Left ventricle myocardium inferior (tissue), 1 donor: ENCODE data around the gene PAX4. TPM values are rescaled to one million over a fixed set of nuclear protein-coding genes. Genes with fewer than 3 reads are reported as not detected.

Experiments used
- DNase-seq: peaks from one replicate; pipeline ENCODE4 v3.0.0-alpha.2; 2020
- H3K27ac ChIP-seq: fragments of 200-600 bp; replicated peaks from 2 replicates; pipeline ENCODE4 v1.8.0; 2021
- H3K27me3 ChIP-seq: fragments of 200-600 bp; 2 replicates; pipeline ENCODE4 v1.8.0; 2021; ENCODE audit warnings: low read depth
- H3K36me3 ChIP-seq: fragments of 200-600 bp; 2 replicates; pipeline ENCODE4 v1.8.0; 2021
- H3K4me1 ChIP-seq: fragments of 200-600 bp; 2 replicates; pipeline ENCODE4 v1.8.0; 2021
- H3K4me3 ChIP-seq: fragments of 200-600 bp; 2 replicates; pipeline ENCODE4 v1.8.0; 2021; ENCODE audit warnings: mild to moderate bottlenecking, moderate library complexity
- H3K9me3 ChIP-seq: fragments of 200-600 bp; replicated peaks from 2 replicates; pipeline ENCODE4 v1.8.0; 2021
- intact Hi-C: fragments of 100-400 bp; cut with micrococcal nuclease; formaldehyde crosslinking; loops from one replicate; pipeline ENCODE4 v1.11.0; 2022
- total RNA-seq: library from RNA; stranded (reverse); fragmentation: NEBNext Ultra II Directional; extraction: Animal tissue kit (Norgen Biotek cat#: 25700); gene quantifications from one replicate; pipeline ENCODE4 v1.2.1, GENCODE V29; 2021
- TF ChIP-seq, protein P1 (sequence below): fragments of 200-600 bp; IDR thresholded peaks from 2 replicates; pipeline ENCODE4 v1.8.0; 2021; ENCODE audit warnings: antibody characterized with exemption, mild to moderate bottlenecking, borderline replicate concordance
- donor health status: DM: no; HTN: yes; CAD: no; lungs with severe emphysema.

The PAX4 gene
- total RNA-seq, 1 donor from 2014 or later: not detected

DNA sequence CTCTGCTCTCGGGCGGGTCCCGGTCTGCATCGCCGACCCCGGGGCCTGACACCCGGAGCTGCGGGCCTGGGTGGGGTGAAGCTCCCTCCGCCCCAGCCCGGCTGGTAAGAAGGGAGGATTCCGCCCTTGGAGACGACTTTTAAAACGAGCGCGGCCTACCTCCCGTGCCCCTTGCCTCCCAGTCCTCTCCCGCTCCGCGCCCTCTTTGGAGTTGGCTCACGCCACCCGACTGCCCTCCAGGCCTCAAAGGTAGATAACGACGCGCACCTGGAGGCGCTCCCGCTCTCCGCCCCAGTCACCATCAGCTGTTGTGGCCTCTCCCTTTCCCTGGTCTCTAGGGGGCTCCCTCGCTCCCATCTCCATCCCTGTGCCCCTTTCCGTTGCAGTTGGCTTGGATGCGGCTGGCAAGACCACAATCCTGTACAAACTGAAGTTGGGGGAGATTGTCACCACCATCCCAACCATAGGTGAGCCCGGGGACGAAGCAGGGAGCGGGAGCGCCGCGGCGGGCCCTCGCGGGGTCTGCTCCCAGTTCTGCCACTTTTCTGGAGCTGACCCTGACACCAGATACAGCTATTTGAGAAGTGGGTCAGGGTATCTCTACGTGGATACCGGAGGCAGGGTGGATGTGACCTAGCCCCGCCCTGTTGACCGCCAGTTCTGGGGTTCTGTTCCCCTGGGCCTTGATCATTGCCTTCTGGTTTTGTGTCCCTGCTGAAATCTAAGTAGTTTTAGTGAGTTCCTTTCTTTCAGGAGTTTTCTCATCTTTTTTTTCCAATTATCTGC is 29.1 kb downstream of the PAX4 start:
- peak overlapping the region; percentile 91 for H3K4me3 ChIP-seq
- TF ChIP-seq, protein P1, sequence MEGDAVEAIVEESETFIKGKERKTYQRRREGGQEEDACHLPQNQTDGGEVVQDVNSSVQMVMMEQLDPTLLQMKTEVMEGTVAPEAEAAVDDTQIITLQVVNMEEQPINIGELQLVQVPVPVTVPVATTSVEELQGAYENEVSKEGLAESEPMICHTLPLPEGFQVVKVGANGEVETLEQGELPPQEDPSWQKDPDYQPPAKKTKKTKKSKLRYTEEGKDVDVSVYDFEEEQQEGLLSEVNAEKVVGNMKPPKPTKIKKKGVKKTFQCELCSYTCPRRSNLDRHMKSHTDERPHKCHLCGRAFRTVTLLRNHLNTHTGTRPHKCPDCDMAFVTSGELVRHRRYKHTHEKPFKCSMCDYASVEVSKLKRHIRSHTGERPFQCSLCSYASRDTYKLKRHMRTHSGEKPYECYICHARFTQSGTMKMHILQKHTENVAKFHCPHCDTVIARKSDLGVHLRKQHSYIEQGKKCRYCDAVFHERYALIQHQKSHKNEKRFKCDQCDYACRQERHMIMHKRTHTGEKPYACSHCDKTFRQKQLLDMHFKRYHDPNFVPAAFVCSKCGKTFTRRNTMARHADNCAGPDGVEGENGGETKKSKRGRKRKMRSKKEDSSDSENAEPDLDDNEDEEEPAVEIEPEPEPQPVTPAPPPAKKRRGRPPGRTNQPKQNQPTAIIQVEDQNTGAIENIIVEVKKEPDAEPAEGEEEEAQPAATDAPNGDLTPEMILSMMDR: peak; percentile 40
- intact Hi-C loops: no loop called here
- no peaks in the 10 kb centered on the region for H3K9me3 ChIP-seq
- H3K4me1 ChIP-seq: peaks cover 50% of the 10 kb centered on the region
- no peaks in the 10 kb centered on the region for H3K27me3 ChIP-seq
- DNase-seq: peak; percentile 36
- peak overlapping the region; percentile 94 for H3K27ac ChIP-seq
- peaks cover 25% of the 10 kb centered on the region for H3K36me3 ChIP-seq

DNA sequence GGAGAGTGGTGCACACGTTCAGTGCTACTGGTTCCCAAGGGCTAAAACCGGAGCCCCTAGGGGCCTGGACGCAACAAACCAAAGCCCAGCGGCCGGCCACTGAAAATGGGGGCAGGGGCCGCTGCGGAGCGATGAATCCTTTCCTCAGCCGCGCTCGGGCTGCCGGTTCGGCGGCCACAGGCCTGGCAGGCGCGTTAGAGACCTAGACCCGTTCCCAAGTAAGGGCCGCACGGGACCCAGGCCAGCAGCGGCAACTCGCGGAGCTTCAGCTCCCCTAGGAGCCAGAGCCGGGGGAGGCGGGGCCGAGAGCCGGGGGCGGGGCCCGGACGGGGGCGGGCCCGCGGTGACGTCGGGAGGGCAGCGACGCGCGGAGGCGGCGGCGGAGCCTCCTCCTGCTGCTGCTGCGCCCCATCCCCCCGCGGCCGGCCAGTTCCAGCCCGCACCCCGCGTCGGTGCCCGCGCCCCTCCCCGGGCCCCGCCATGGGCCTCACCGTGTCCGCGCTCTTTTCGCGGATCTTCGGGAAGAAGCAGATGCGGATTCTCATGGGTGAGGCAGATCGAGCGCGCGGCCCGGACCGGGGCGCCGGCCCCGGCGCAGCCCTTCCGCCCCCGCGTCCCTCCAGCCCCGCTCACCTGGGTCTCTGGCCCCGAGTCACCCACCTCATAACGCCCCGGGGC is 29.8 kb downstream of the PAX4 start, which contains the start of gene ARF5:
TSS of gene ARF5 (plus strand) at position 393 of the 678 bp plus-strand sequence. CDS start at position 481, 88 bp downstream.
- Histone ChIP-seq H3K27me3 (no peaks in the 10 kb centered on the region), H3K27ac (peak within 1 kb of the TSS; percentile 94), H3K9me3 (no peaks in the 10 kb centered on the region), H3K4me1 (peaks cover 57% of the 10 kb centered on the region), H3K4me3 (peak within 1 kb of the TSS; percentile 91), H3K36me3 (peaks cover 25% of the 10 kb centered on the region)
- intact Hi-C loops: no loop called here
- TF ChIP-seq, protein P1: no peak
- peak; percentile 90 for DNase-seq

DNA sequence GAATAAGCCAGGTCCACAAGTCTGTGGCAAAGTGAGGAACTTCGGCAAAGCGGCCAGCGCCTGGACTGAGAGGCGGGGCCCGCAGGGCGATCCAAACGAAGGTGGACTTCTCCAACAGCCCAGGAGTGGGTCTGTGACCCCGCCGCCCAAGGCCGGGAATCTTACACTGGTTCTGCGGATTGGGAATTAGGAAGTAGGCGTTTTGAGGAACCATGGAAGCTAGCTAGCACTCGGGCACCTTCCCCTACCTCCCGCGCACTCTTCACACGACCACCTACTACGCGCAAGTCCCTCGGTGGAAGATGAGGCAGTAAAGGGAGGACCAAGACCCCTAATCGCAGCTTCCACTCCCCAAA is 30.3 kb downstream of the PAX4 start:
- Histone ChIP-seq H3K4me1 (peaks cover 63% of the 10 kb centered on the region), H3K27ac (peak overlapping the region; percentile 94), H3K36me3 (peaks cover 28% of the 10 kb centered on the region), H3K9me3 (no peaks in the 10 kb centered on the region), H3K4me3 (peak overlapping the region; percentile 91), H3K27me3 (no peaks in the 10 kb centered on the region)
- intact Hi-C loops: no loop called here
- DNase-seq: peak; percentile 25
- TF ChIP-seq, protein P1: no peak

DNA sequence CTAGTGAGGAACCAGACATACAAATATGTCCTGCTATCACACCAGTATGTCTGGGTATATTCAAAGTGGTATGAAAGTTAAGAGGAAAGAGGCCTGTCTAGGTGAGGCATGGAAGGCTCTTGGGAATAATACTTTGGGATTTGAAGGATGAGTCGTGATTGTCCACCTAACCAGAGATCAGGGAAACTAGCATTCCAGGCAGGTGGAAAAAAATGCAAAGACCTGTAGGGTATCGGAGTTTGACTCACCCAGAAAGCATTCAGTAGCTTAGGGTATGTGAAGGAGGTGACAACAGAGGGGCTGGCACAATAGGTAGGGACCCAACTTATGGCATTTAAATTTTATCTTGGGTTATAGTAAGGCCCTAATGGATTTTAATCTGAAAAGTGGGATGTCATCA is 31.6 kb downstream of the PAX4 start:
- Histone ChIP-seq H3K27me3 (no peaks in the 10 kb centered on the region), H3K4me1 (peaks cover 76% of the 10 kb centered on the region), H3K9me3 (no peaks in the 10 kb centered on the region), H3K4me3 (peak overlapping the region; percentile 79), H3K36me3 (peaks cover 32% of the 10 kb centered on the region), H3K27ac (peak overlapping the region; percentile 85)
- no peak for DNase-seq
- intact Hi-C loops: no loop called here
- TF ChIP-seq, protein P1: no peak

DNA sequence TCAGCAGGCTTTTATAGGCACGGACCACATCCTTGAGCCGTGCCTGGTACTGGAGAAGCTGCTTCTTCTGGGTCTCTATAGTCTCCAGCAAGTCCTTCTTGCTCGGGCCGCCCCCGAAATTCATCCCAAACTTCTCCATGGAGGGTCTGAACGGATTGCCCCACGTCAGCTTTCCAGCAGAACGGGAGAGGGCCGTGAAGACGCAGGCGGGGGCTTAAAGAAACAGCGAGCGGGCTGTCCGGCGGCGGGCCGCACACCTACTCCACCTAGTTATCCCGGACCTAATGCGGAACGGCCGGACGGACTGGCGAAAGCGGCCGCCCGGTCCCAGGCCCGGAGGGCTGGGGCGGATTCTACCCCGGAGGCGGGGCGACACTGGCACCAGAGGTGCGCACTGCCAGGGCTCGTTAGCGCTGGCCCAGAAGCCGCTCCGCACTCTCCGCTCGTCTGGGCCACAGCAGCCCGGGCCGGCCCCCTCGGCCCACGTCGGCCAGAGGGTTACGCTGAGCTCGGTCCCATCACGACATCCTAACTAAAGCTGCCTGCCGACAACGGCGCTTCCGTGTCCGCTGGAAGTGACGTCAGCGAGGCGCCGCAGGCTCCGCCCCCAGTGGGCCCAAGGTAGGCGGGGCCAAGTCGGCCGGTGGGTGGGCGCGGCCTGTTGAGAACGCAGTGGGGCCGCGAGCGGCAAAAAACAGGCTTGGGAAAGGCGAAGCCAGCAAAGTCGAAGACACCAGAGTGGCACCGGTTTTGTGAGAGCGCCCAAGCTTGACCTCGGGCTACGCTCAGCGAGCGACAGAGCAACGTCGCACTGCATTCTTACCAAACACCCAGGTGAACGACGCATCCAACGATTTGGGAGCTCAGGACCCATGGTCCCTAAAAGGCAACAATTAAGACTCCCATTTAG is 32.6 kb downstream of the PAX4 start, which contains the start of gene GCC1:
TSS of gene GCC1 (minus strand) at position 553 of the 910 bp plus-strand sequence. CDS start at position 139, 414 bp downstream.
- H3K9me3 ChIP-seq: no peaks in the 10 kb centered on the region
- DNase-seq: peak; percentile 93
- H3K27ac ChIP-seq: peak within 1 kb of the TSS; percentile 85
- peaks cover 84% of the 10 kb centered on the region for H3K4me1 ChIP-seq
- intact Hi-C loops: no loop called here
- TF ChIP-seq, protein P1: no peak
- H3K36me3 ChIP-seq: peaks cover 30% of the 10 kb centered on the region
- peak within 1 kb of the TSS; percentile 79 for H3K4me3 ChIP-seq
- H3K27me3 ChIP-seq: no peaks in the 10 kb centered on the region
